ENCODE measurements around the gene WASF1. TPM values are rescaled to one million over a fixed set of nuclear protein-coding genes. Genes with fewer than 3 reads are reported as not detected.

The WASF1 gene
- total and polyA plus RNA-seq, 2 experiments from 2014 or later = 15.8 to 24.6 TPM

GRCh38 chr6:110095101-110095500 lies 84.4 kb downstream of the WASF1 start:
- no peak for DNase-seq (ENCODE audit: low spot score)
- Histone ChIP-seq H3K4me1 (ENCODE audit: insufficient read depth) (no peaks in the 10 kb centered on the region), H2AFZ (no peak overlapping the region), H3K4me2 (no peak overlapping the region), H4K20me1 (ENCODE audit: insufficient read depth, poor library complexity, severe bottlenecking) (no peaks in the 10 kb centered on the region), H3K4me3 (no peak overlapping the region), H3K27ac (no peak overlapping the region), H3K27me3 (no peaks in the 10 kb centered on the region), H3K9me2 (replicated peaks; ENCODE audit: insufficient read depth) (no peaks in the 10 kb centered on the region), H3K79me2 (no peaks in the 10 kb centered on the region), H3K9me3 (ENCODE audit: low read depth) (no peaks in the 10 kb centered on the region), H3K36me3 (replicated peaks; ENCODE audit: insufficient read depth, low read depth) (no peaks in the 10 kb centered on the region)
- TF ChIP-seq EZH2phosphoT487 (IDR thresholded peaks at IDR 0.05; ENCODE audit: low read depth, severe bottlenecking, unreplicated experiment) (no peak), CTCF (IDR thresholded peaks at IDR 0.05; ENCODE audit: poor library complexity) (no peak)
- WGBS (ENCODE audit: low lambda C conversion rate, missing lambda C conversion rate) = 86% methylated on average over 1 of the region's 1 CpG

- no peaks in the 10 kb centered on the region for H3K9me3 ChIP-seq (ENCODE audit: low read depth)
- no peak overlapping the region for H3K27ac ChIP-seq
- H3K4me2 ChIP-seq = no peak overlapping the region
- TF ChIP-seq EZH2phosphoT487 (IDR thresholded peaks at IDR 0.05; ENCODE audit: low read depth, severe bottlenecking, unreplicated experiment) = no peak
- TF ChIP-seq EZH2 (IDR thresholded peaks at IDR 0.05; ENCODE audit: borderline replicate concordance) = no peak
- TF ChIP-seq CTCF (IDR thresholded peaks at IDR 0.05; ENCODE audit: poor library complexity) = no peak
- no peak overlapping the region for H2AFZ ChIP-seq
- WGBS (ENCODE audit: low lambda C conversion rate, missing lambda C conversion rate) = 91% methylated on average over 1 of the region's 1 CpG
- H4K20me1 ChIP-seq (ENCODE audit: insufficient read depth, poor library complexity, severe bottlenecking) = no peaks in the 10 kb centered on the region
- H3K27me3 ChIP-seq = no peaks in the 10 kb centered on the region
- no peaks in the 10 kb centered on the region for H3K36me3 ChIP-seq (replicated peaks; ENCODE audit: insufficient read depth, low read depth)
- no peaks in the 10 kb centered on the region for H3K79me2 ChIP-seq
- H3K4me3 ChIP-seq = no peak overlapping the region
- H3K9me2 ChIP-seq (replicated peaks; ENCODE audit: insufficient read depth) = no peaks in the 10 kb centered on the region
- H3K4me1 ChIP-seq (ENCODE audit: insufficient read depth) = no peaks in the 10 kb centered on the region
- no peak for DNase-seq (ENCODE audit: low spot score)
Observed at GRCh38 chr6:110093981-110094380, 85.5 kb downstream of the WASF1 start.

GRCh38 chr6:110090876-110091275 lies 88.6 kb downstream of the WASF1 start:
- H3K27ac ChIP-seq = no peak overlapping the region
- no peaks in the 10 kb centered on the region for H3K4me1 ChIP-seq (ENCODE audit: insufficient read depth)
- TF ChIP-seq CTCF (IDR thresholded peaks at IDR 0.05; ENCODE audit: poor library complexity) (no peak), EZH2 (IDR thresholded peaks at IDR 0.05; ENCODE audit: borderline replicate concordance) (no peak), EZH2phosphoT487 (IDR thresholded peaks at IDR 0.05; ENCODE audit: low read depth, severe bottlenecking, unreplicated experiment) (no peak)
- no peaks in the 10 kb centered on the region for H3K9me2 ChIP-seq (replicated peaks; ENCODE audit: insufficient read depth)
- no peaks in the 10 kb centered on the region for H3K9me3 ChIP-seq (ENCODE audit: low read depth)
- no peaks in the 10 kb centered on the region for H3K79me2 ChIP-seq
- no peak overlapping the region for H3K4me2 ChIP-seq
- no peaks in the 10 kb centered on the region for H3K36me3 ChIP-seq (replicated peaks; ENCODE audit: insufficient read depth, low read depth)
- H2AFZ ChIP-seq = no peak overlapping the region
- DNase-seq (ENCODE audit: low spot score) = no peak
- H4K20me1 ChIP-seq (ENCODE audit: insufficient read depth, poor library complexity, severe bottlenecking) = no peaks in the 10 kb centered on the region
- no peak overlapping the region for H3K4me3 ChIP-seq
- H3K27me3 ChIP-seq = no peaks in the 10 kb centered on the region

- no peak overlapping the region for H2AFZ ChIP-seq
- H3K4me1 ChIP-seq (ENCODE audit: insufficient read depth) = no peaks in the 10 kb centered on the region
- H3K36me3 ChIP-seq (replicated peaks; ENCODE audit: insufficient read depth, low read depth) = no peaks in the 10 kb centered on the region
Observed at GRCh38 chr6:110089323-110089722, 90.1 kb downstream of the WASF1 start.

More at GRCh38 chr6:110089323-110089722, 90.1 kb downstream of the WASF1 start:
- Histone ChIP-seq H3K27me3 (no peaks in the 10 kb centered on the region), H3K9me2 (replicated peaks; ENCODE audit: insufficient read depth) (no peaks in the 10 kb centered on the region), H3K27ac (no peak overlapping the region), H3K9me3 (ENCODE audit: low read depth) (no peaks in the 10 kb centered on the region), H3K4me3 (no peak overlapping the region), H3K79me2 (no peaks in the 10 kb centered on the region), H3K4me2 (no peak overlapping the region), H4K20me1 (ENCODE audit: insufficient read depth, poor library complexity, severe bottlenecking) (no peaks in the 10 kb centered on the region)
- DNase-seq (ENCODE audit: low spot score) = no peak
- no peak for TF ChIP-seq EZH2 (IDR thresholded peaks at IDR 0.05; ENCODE audit: borderline replicate concordance)
